GOT3 (cell line): ENCODE measurements around the gene COG1.

Source experiments
- DNase-seq: peaks from one replicate; lab custom pipeline; 2025; ENCODE audit warnings: mixed read lengths; lab: John Stamatoyannopoulos, UW

The COG1 gene

DNA sequence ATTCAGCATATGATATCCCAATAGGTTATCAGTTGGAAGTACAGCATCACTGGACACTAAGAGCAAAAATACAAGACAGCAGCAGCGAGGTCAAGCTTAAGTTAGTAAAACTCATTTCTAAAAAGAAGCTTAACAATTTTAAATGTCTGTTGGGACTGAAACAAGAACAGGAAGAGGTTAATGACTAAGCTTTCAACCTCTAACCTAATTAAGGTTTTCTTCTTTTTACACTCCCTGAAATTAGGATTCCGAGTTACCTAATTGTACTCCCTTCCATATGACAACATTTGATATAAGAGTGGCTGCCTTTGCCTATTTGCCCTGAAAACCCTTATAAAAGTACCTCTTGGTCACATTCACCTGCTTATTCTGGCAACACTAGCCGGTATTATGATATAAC, 34.5 kb downstream of the COG1 start:
- no peak for DNase-seq

DNA sequence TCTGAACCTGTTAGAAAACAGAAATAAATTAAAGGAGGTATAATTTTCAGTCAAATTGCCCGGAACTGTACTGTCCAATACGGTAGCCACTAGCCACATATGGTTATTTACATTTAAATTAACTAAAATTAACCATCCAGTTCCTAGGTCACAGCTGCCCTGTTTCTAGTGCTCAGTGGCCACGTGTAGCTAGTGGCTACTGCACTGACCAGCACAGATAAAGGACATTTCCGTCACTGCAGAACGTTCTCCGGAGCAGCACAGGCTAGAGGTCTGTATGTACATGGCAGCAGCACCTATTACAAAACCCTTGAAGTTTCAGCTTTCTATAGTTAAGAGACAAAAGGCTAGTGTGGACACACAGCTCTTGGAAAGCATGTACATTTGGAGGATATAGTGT, 35.1 kb downstream of the COG1 start:
- DNase-seq = no peak

DNA sequence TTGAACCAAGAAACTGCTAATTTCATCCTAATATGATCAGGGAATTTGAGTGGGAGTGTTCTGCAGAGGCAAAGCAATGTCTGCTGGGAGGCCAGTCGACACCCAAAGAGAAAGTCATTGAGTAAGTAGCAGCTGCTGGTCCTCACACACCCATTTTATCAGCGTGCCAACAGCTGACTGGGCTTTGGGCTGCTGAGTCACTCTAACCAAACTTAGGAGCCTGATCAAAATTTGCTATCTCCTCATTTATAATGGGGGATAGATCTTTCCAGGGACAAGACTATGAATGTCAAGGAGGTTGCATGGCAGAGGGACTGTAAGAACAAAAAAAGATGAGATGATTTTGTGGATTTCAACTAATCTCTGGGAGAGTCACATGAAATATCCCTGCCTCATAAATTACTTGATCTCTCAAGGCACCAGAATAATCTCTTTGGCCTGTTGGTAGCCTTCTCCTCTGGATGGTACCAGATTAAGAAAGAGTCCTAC, 35.9 kb downstream of the COG1 start:
- no peak for DNase-seq

DNA sequence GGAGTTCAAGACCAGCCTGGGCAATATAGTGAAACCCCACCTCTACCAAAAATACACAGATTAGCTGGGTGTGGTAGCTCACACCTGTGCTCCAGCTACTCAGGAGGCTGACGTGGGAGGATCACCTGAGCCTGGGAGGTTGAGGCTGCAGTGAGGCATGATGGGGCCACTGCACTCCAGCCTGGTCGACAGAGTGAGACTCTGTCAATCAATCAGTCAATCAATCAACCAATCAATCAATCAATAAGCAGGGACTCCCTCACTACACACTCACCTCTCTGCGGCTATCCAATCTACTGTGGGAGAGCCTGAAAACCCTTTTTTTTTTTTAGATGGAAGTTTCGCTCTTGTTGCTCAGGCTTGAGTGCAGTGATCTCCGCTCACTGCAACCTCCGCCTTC, 37.2 kb downstream of the COG1 start:
- no peak for DNase-seq

DNA sequence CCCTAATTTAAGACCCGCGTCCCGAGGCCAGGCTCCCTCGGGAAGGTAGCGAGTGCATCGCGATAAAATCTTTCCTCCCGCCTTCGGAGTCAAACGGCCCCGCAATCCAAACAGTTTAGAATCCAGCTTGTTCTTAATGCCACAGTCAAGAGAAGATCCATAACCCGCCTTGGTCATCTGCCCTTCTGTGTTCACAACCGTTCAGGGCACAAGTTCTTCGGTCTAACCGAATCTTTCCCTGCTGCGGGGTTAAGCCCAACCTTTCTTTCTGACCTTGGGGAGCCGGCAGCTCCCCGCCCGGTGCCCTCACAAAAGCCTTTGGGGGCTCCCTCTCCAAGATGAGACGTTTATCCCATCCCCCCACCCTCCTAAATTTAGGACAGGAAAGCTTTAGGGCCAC, 38.5 kb downstream of the COG1 start:
- DNase-seq = no peak

DNA sequence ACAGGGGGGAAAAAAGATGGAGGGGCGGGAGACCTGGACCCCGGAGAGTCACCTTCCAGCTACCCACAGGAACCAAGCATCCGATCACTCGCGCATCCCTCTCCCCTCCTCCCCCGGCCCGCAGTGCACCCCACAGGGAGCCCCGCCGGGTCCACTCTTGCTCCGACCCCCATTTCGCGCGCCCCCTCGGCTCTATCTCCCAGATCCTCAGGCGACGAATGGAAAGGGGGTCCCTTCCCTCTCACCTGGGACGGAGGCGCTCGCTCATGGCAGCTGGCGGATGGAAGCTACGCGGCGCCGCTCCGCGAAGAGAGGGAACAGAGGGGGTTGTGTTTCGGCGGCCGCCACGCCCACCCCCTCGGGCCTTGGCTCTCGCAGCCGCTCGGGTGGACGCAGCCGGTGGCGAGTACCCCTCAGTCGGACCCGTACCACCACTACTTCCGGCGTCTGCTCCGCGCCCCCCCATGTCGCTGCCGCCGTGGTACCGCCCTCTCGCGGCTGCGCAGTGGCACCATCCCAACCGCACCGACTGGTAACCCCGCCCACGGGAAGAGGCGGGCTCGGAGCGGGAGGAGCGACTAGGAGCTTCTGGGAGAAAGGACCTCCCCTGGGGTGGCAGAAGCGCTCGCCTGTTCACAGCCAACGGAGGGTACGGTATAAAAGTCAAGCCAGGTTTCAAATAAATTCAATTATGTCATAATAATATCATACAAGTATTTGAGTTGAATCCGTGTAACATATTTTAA, 39.2 kb downstream of the COG1 start:
- DNase-seq = peak; percentile 80

DNA sequence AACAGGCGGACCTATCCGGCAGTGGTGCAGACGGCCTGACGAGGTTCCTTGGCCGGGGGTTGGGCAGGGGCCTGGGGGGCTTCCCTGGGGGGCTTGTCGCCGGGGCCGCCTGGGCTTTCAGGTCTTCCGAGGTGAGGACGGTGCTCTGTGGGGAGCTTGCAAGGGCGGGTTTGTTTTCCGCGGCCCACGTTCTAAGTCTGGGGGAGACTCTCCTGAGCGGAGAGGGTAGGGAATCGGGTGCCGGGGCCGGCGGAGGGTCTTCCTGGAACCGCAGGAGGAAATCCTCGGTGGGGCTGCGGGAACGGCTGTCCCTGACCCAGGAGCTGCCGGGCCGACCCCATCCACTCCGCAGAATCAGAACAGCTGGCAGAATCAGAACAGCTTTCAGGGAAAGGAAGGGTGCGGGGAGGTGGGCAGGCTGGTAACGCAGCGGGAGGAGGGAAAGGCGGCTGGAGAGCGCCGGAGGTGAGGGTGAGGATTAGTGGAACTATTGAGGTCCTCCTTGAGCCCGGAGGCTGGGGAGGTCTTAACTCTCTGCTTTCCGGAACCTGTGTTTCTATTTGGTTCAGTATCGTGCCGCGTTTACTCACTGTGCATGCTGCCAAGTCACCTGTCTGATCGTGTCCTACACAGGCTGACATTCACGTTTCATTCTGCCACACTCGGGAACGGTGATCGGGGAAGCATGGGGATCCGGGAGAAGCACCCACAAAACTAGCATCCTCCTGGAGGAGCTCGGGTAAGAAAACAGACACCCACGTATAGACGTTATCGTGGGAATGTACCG, 39.9 kb downstream of the COG1 start:
- no peak for DNase-seq

DNA sequence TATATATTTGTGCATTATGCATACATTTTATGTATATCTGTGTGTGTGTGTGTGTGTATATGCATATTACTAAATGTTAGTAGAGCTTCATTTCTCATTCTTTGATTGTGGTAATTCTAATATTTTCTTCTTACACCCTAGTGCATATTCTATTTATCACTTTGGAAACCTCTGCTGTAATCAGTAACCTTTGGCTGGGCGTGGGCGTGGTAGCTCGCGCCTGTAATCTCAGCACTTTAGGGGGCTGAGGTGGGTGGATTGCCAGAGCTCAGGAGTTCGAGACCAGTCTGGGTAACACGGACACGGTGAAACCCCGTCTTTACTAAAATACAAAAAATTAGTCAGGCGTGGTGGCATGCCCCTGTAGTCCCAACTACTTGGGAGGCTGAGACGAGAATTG, 41.9 kb downstream of the COG1 start:
- DNase-seq = no peak

DNA sequence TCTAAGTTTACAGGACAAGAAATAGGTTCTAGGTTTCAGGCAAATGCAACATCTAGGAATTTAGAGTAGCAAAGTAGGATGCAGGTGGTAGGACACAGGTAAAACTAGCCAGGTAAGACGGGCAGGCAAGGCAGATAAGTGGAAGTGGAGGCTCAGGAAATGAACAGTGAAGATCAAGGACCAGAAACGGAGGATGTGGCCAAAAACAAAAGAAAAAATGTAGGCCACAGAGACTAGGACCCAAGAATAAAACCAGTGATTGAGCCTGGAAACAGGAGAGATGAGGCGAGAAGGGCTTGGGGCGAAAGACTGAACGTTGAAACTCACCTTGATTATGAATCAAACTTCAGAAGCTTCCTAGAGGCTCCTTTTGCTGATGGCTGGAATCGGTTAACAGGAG, 44.9 kb downstream of the COG1 start:
- DNase-seq = no peak

DNA sequence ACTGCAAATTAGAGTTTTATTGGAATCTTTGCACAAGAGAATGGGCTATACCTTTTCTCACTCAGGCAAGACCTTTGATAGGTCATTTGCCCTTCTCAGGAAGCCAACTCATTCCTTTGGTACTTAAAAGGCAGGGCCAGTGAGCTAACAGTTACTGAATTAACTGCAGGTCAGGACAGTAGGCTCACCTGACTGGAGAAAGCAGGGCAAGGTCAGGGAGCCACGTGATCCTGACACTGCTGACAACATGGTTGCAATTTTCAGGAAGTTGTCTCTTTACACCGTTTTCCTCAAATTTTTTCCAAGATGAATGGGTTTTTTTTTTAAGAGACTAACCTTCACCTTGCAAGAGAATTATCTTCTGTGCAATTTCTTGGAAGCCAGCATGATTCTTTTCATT, 47.7 kb downstream of the COG1 start:
- DNase-seq = no peak

DNA sequence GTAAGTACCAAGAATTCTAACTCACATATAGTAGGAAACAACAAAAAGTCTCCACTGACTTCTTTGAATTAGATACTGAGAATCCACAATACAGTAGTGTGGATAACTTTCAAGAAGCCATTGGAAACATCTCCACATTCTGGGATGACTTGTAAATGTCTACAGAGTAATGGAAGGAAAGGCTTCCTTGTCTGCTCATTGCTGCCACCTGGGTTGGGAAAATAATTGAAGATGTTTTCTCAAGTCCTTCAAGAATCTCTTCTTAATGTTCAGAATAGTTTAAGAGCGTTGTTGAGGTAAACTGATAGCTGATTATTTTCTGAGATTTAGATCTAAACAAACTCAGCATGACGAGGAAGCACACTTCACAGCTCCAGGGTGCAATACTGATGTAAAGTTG, 54.9 kb downstream of the COG1 start:
- DNase-seq = no peak

DNA sequence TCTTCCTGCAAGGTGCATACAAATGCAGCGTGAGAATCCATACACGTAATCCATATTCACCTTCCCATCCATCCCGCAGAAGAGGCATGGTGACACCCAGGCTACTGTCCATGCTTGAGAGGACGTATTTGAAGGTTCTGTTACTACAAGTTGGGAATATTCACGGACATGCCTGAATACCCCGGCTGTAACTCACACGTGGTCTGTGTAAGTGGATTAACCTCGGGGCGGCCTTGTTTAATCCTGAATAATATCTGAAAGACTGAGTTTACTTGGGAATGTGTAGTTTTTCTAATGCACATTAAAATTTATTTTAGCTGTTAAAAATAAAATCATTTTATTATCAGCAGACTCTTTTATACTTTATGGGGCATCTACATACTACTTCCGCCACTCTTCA, 55.7 kb downstream of the COG1 start:
- no peak for DNase-seq

DNA sequence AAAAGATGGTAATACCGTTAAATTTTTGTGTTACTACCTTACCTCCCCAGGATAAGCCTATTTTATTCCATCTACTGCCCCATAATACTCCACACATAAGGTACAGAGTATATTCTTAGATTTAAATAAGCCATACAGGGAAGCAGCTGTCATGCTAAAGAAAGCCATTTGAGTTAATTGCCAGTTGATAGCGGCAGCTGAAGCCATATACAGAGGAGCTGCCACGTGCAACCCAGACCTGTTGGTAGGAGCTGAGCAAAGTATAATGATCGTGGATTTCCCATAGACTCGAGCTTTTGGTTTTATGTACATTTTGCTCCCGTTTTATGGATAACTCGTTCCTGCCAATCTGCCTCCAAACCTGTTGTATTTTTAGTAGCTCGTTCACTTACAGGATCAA, 56.8 kb downstream of the COG1 start:
- no peak for DNase-seq

DNA sequence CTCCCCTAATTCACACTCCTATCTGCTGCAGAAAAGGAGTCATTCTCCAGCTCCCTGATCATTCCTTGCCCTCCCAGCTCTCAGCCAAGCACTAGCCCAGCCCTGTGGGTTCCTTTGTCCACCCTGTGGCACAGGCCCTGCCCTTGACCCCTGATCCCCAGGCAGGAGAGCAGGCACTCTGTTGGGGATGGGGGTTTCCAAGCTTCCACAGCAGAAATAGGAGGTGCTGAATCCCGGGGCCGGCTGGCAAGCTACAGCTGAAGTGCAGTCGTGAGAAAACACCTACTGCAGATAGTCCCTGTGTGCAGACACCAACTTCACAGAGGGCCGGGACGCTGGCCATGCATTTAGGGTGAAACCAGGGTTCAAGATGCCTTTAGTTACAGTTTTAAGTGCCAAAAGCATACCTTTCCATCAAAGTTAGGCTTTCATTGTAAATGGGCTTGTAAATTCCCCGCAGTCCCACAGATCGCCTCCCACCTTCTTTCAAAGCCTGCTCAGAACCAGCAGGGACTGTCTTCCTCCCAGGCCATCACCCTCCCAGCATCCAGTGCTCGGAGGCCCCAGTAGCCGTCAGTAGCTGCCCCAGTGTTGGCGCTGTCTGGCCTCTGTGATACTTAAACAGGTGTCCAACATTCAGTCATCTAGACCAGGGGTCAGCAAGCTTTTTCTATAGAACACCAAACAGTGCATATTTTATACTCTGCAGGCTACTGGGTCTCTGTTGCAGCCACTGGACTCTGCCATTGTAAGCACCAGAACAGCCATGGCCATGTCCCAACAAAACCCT, 58.2 kb downstream of the COG1 start:
- DNase-seq = no peak

DNA sequence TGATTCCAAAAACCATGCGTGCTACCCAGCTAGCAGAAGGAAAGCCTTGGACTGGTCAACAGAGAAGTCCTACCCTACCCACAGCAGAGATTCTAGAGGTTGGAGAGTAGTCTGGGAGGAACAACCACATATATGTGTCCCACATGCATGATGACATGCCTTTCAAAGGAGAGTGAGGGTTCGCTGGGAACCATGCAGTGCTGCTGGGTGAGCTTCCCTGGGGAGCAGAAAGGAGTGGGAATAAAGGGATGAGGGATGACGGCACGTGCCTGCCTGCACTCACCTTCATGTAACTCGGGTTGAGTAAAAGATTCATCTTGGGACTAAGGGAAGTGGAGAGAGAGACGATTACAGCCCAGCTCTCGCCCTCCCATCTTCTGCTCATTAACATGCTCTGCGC, 59.0 kb downstream of the COG1 start:
- DNase-seq = no peak

DNA sequence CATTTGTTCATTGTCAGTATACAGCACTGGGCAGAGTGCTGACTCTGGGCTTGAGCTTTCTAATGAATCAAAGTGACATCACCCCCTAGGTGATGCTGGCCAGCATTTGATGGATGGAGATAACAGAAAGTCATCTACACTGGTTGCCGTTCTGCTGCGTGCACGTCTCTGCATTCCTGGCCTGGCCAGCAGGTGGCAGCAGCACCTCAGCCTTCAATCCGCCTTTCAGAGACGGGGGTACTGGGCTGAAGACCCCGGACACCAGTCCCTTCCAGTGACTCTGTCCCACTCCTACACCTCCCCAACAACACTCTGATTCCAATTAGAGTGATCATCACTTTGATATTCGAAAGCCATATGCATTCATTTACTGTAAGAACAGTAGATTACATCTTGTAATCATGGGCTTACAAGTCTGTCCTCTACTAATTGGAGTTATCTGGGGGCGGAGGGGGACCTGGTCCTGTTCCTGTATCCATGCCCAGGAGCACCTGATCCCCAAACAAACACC, 62.9 kb downstream of the COG1 start:
- no peak for DNase-seq

DNA sequence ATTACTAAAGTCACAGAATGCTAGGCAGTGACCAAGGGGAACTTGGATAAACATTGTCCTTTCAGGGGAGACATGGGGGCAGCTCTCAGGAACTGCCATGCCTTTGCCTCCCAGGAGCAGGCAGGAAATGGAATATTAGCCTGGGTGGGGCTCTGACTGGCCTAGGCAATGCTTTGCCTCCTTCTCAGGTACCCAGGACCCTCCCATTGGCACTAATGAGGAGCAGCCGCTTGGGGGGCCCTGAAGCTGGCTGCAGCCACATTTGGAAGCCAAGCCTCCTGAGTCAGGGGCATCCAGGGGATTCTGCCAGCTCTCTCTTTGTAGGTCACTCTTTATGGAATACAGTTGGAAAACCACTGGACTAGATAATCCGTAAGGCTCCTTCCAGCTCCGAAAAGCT, 63.4 kb downstream of the COG1 start:
- DNase-seq = no peak

DNA sequence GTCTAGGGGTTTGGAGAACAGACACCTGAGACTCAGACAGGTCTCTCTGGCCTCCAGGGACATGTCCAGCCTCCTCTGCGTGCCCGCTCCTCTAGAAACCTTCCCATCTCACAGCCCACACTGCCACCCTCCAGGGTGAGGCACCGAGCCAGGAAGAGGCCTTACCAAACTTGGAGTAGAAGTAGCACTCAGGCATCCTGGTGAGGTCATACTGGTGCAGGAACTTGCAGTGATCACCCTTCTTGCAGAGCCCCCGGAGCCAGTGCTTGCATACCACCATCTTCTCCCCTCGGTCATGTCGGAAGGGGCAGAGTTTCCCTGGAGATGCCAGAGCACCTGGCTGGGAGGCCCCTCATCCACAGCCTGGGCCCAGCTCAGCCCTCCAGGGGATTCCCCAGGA, 64.7 kb downstream of the COG1 start:
- DNase-seq = no peak
